SK-N-SH treated with all-trans-retinoic acid at 6 μM for 48 hours (cell line): ENCODE results near the gene TTLL7.

Source experiments
- RARB ChIP-seq: fragments of 250-450 bp; sonication (Bioruptor Pico); IDR thresholded peaks from 2 replicates; pipeline ENCODE4 v1.8.0; 2021; ENCODE audit warnings: mild to moderate bottlenecking, moderate library complexity
- TOX ChIP-seq: fragments of 250-450 bp; sonication (Bioruptor Pico); IDR thresholded peaks from 2 replicates; pipeline ENCODE4 v1.8.0; 2021; ENCODE audit warnings: mild to moderate bottlenecking, moderate library complexity, borderline replicate concordance
- TF ChIP-seq, protein P1 (sequence below): fragments of 250-450 bp; sonication (Bioruptor Pico); IDR thresholded peaks from 2 replicates; pipeline ENCODE4 v1.8.0; 2021; ENCODE audit warnings: low read depth, mild to moderate bottlenecking, moderate library complexity, borderline replicate concordance

DNA sequence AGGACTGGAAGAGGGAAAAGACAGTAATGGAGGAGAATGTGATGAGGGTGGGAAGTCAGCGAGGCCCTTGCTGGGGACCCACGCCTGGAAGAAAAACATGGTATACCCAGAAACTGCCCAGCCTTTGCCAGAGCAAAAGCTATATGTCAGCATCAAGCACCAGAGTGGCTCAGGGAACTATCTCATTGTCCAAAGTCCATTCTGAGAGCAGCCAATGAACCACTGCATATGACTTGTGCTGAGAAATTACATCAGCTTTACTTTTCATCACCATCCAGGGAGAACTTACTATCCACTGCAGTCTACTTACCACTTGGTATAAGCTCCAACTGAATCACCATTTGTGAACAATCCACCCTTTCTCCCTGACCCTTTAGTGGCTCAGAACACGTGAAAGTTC lies 148.1 kb downstream of the TTLL7 start:
- TF ChIP-seq, protein P1, sequence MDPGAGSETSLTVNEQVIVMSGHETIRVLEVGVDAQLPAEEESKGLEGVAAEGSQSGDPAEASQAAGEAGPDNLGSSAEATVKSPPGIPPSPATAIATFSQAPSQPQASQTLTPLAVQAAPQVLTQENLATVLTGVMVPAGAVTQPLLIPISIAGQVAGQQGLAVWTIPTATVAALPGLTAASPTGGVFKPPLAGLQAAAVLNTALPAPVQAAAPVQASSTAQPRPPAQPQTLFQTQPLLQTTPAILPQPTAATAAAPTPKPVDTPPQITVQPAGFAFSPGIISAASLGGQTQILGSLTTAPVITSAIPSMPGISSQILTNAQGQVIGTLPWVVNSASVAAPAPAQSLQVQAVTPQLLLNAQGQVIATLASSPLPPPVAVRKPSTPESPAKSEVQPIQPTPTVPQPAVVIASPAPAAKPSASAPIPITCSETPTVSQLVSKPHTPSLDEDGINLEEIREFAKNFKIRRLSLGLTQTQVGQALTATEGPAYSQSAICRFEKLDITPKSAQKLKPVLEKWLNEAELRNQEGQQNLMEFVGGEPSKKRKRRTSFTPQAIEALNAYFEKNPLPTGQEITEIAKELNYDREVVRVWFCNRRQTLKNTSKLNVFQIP = no peak
- no peak for TF ChIP-seq TOX
- no peak for TF ChIP-seq RARB (CRISPR knock-in tag)
